Nephron (organoid): ENCODE results near the gene CCDC9.
"Not testable (repeated sequence)": the region's sequence is repeated elsewhere in the genome, so short reads cannot be mapped to it uniquely, and the experiment has no call there.

Source experiments
- H3K27ac Mint-ChIP-seq, 3 experiments: 2 replicates each; pipeline ENCODE4 v1.8.0; 2020; ENCODE audit warnings: mixed read lengths in 3 of 3, mild to moderate bottlenecking in 2 of 3, moderate library complexity in 1 of 3
- H3K27me3 Mint-ChIP-seq: 2 replicates; pipeline ENCODE4 v1.8.0; 2021; ENCODE audit warnings: low read depth, mild to moderate bottlenecking, moderate library complexity, mixed read lengths
- H3K36me3 Mint-ChIP-seq: 2 replicates; pipeline ENCODE4 v1.8.0; 2020; ENCODE audit warnings: low read depth, mixed read lengths
- H3K4me1 Mint-ChIP-seq: 2 replicates; pipeline ENCODE4 v1.8.0; 2020; ENCODE audit warnings: mixed read lengths
- H3K4me3 Mint-ChIP-seq, 3 experiments: 2 replicates each; pipeline ENCODE4 v1.8.0; 2020; ENCODE audit warnings: mild to moderate bottlenecking in 3 of 3, mixed read lengths in 3 of 3, moderate library complexity in 2 of 3
- H3K9me3 Mint-ChIP-seq: 2 replicates; pipeline ENCODE4 v1.8.0; 2020; ENCODE audit warnings: mixed read lengths
- CTCF ChIP-seq, 3 experiments: fragments of 200-600 bp; sonication (generic); IDR thresholded peaks; one replicate each; pipeline ENCODE4 v1.5.0; 2021; ENCODE audit warnings: antibody characterized with exemption in 3 of 3; ENCODE audit not compliant: unreplicated experiment in 3 of 3

CCDC9 gene

GRCh38 chr19:47258434-47258833, 2.1 kb downstream of the CCDC9 start:
- no peaks in the 10 kb centered on the region for H3K9me3 Mint-ChIP-seq
- peak overlapping the region; percentile 87 to 92 (median 89) for H3K4me3 Mint-ChIP-seq
- peaks cover 29% of the 10 kb centered on the region for H3K4me1 Mint-ChIP-seq
- no peaks in the 10 kb centered on the region for H3K27me3 Mint-ChIP-seq
- H3K27ac Mint-ChIP-seq: peak overlapping the region; percentile 86 to 97 (median 96)
- H3K36me3 Mint-ChIP-seq: peaks cover 48% of the 10 kb centered on the region
- TF ChIP-seq CTCF (IDR thresholded peaks at IDR 0.05; ENCODE audit: unreplicated experiment in 3 of 3): no peak

GRCh38 chr19:47258895-47259555, 2.7 kb downstream of the CCDC9 start:
- H3K4me1 Mint-ChIP-seq: peaks cover 29% of the 10 kb centered on the region
- H3K36me3 Mint-ChIP-seq: peaks cover 49% of the 10 kb centered on the region
- H3K4me3 Mint-ChIP-seq: peak overlapping the region; percentile 72 to 92 (median 87)
- H3K27me3 Mint-ChIP-seq: no peaks in the 10 kb centered on the region
- H3K27ac Mint-ChIP-seq: peak overlapping the region; percentile 86 to 97 (median 96)
- H3K9me3 Mint-ChIP-seq: no peaks in the 10 kb centered on the region
- no peak for TF ChIP-seq CTCF (IDR thresholded peaks at IDR 0.05; ENCODE audit: unreplicated experiment in 3 of 3)

- H3K4me3 Mint-ChIP-seq: peak overlapping the region; percentile 16 to 65 (median 22)
- H3K27ac Mint-ChIP-seq: peak overlapping the region; percentile 14 to 74 (median 22)
- no peak for TF ChIP-seq CTCF (IDR thresholded peaks at IDR 0.05; ENCODE audit: unreplicated experiment in 3 of 3)
- no peaks in the 10 kb centered on the region for H3K9me3 Mint-ChIP-seq
- H3K36me3 Mint-ChIP-seq: peaks cover 58% of the 10 kb centered on the region
- H3K27me3 Mint-ChIP-seq: no peaks in the 10 kb centered on the region
- peaks cover 29% of the 10 kb centered on the region for H3K4me1 Mint-ChIP-seq
Observed at GRCh38 chr19:47260476-47260875, 4.2 kb downstream of the CCDC9 start.

- not testable (repeated sequence) for H3K9me3 Mint-ChIP-seq, H3K27me3 Mint-ChIP-seq, H3K4me3 Mint-ChIP-seq, H3K27ac Mint-ChIP-seq
- Mint-ChIP-seq H3K36me3 (peaks cover 71% of the 10 kb centered on the region), H3K4me1 (peaks cover 28% of the 10 kb centered on the region)
Observed at GRCh38 chr19:47261946-47262793, 5.8 kb downstream of the CCDC9 start.

DNA sequence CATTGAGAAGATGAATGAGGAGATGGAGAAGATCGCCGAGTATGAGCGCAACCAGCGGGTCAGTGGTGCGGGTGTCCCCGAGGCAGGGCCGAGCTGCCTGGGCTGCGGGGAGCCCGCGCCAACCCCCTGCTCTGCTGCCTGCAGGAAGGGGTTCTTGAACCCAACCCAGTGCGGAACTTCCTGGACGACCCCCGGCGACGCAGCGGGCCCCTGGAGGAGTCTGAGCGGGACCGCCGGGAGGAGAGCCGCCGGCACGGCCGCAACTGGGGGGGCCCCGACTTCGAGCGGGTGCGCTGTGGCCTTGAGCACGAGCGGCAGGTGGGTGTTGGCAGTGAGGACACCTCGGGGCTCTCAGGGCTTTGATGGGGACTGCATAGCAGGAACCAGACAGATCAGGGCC, 8.3 kb downstream of the CCDC9 start:
- H3K4me3 Mint-ChIP-seq: no peak overlapping the region
- no peak for TF ChIP-seq CTCF (IDR thresholded peaks at IDR 0.05; ENCODE audit: unreplicated experiment in 3 of 3)

DNA sequence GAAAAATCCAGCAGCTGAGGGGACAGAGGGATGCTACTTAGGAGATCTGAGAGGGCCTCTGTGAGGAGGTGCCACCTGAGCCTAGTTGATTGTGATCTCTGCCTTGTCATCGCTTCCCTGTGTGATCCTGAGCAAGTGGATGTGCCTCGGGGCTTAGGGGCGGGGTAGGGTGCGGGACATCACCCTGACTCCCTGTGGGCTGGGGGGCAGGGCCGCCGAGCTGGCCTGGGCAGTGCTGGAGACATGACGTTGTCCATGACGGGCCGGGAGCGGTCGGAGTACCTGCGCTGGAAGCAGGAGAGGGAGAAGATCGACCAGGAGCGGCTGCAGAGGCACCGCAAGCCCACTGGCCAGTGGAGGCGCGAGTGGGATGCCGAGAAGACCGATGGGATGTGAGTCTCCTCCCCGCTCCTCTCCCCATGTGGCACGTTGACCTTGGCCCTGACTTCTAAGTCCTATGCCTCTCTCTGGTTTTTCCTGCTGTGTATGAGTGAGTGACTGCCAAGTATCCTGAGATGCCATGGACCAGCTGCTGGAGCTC, 10.1 kb downstream of the CCDC9 start:
- no peak for TF ChIP-seq CTCF (IDR thresholded peaks at IDR 0.05; ENCODE audit: unreplicated experiment in 3 of 3)
- Mint-ChIP-seq H3K27ac (no peak overlapping the region), H3K4me1 (no peaks in the 10 kb centered on the region), H3K36me3 (peaks cover 59% of the 10 kb centered on the region), H3K4me3 (no peak overlapping the region), H3K9me3 (no peaks in the 10 kb centered on the region), H3K27me3 (no peaks in the 10 kb centered on the region)

More for the DNA sequence above, 8.3 kb downstream of the CCDC9 start:
- Mint-ChIP-seq H3K27ac (no peak overlapping the region), H3K27me3 (no peaks in the 10 kb centered on the region), H3K4me1 (peaks cover 6% of the 10 kb centered on the region), H3K36me3 (peaks cover 65% of the 10 kb centered on the region), H3K9me3 (no peaks in the 10 kb centered on the region)
